GM21529 (cell line): ENCODE measurements around the gene RGS7.
A peak's percentile ranks its signal among the peaks of the same experiment; 100 is the strongest.
"Not testable (repeated sequence)": the region's sequence is repeated elsewhere in the genome, so short reads cannot be mapped to it uniquely, and the experiment has no call there.

Source experiments
- ATAC-seq: cut with Tn5 transposase; IDR thresholded peaks from one replicate; pipeline ENCODE4 v1.9.1; 2021; ENCODE audit not compliant: unreplicated experiment

The RGS7 gene

DNA sequence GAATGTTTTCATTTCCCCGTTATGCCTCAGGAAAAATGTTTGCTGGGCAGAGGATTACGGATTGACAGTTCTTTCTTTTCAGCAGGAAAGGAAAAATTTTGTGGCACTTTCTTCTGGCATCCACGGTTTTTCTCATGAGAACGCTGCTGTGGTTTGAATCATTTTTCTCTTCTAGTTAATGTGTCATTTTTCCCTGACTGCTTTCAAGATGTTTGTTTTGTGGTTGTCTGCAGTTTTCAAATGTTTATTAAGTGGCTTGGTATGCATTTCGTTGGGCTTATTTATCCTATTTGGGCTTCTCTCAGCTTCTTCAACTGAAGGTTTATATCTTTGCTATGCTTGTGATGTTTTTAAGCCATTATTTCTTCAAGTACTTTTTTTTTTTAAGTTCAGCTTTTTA is 359.0 kb downstream of the RGS7 start:
- no peak for ATAC-seq

DNA sequence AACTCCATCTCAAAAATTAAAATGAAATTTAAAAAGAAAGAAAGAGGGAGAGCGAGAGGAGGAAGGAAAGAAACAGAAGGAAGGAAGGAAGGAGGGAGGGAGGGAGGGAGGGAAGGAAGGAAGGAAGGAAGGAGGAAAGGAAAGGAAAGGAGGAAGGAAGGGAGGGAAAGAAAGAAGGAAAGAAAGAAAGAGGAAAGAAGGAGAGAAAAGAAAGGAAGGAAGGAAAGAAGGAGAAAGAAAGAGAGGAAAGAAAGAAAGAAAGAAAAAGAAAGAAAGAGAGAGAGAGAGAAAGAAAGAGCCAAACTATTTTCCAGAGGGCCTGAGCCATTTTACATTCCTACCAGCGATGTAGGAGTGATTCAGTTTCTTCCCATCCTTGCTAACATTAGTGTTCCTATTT is 364.0 kb downstream of the RGS7 start:
- ATAC-seq, result no peak

DNA sequence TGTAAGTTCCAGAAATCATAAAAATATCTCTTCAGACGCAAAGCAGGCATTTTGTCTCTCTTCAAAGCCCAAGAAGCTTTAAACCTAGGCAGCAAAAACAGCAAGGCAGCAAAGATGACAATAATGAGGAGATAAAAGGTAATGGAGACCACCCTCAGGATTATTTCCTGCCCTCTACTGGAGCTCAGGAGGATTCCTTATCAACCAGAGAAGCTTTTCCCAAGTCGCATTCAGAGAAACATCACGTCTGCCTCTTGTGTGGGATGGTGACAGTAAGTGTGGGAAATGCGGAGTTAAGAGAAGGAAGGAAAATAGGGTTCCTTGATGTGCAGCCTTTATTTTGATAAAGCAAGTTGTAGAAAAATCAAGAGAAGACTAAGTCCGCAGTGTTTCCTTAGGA is 365.8 kb downstream of the RGS7 start:
- no peak for ATAC-seq

DNA sequence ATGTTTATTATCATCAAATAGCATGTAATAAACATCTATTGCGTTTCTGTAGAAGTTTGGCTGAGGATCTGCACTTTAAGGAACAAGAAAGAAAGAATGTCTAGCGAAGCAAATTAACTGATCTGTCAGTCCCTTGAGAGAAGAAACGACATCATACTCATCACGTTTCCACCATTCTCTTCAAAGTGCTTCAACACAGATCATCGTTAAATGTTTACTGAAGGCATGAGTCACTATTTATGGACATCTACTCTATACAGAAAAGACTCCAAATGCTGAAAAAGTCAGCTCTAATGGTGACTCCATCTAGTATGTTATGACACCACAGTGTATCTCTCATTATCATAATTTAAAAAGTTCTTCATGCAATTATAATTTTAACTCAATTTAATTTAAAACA is 369.1 kb downstream of the RGS7 start:
- no peak for ATAC-seq

DNA sequence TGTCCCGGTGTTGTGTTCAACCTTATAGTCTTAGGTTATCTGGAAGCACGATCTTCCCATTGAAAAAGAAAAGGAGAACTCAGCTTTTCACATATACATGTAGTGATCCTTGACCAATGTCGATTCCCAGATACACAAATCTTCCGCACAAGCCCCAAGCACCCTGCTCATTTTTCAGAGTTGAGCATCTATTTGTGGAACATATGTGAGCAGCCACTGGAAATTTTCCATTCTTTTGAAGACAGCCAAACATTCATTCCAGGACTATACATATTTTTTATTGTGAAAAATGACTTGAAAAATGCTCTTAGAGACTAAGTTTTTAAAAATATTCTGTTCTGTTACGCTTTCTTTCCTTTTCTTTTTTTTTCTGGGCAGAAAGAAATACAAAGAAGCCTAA is 371.9 kb downstream of the RGS7 start:
- no peak for ATAC-seq

DNA sequence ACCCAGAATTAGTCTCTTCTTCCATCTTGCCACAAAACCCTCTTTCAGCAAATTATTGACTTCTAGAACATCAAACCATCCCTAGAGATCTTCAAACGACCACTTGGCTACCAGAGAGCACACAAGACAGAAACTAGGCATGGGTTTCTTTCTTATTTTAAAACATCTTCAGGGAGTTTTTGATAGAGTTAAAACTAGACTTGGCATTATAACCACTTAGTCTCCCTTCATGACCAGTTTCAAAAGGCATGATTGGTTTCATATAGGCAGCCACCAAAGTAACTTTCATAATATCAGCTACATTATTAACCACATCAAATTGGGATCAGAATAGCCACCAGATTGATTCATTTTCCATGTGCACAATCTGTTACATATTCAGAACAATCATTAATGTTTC is 376.7 kb downstream of the RGS7 start:
- no peak for ATAC-seq

DNA sequence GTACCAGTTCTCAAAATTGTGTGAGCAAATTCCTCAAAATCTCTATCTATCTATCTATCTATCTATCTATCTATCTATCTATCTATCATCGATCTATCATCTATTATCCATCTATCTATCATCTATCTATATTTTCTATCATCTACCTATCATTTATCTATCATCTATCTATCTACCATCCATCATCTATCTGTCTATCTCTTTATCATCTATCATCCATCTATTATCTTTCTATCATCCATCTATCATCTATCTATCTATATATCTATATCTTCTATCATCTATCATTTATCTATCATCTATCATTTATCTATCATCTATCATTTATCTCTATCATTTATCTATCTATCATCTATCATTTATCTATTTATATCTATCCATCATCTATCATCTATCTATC is 380.3 kb downstream of the RGS7 start:
- ATAC-seq, result no peak

DNA sequence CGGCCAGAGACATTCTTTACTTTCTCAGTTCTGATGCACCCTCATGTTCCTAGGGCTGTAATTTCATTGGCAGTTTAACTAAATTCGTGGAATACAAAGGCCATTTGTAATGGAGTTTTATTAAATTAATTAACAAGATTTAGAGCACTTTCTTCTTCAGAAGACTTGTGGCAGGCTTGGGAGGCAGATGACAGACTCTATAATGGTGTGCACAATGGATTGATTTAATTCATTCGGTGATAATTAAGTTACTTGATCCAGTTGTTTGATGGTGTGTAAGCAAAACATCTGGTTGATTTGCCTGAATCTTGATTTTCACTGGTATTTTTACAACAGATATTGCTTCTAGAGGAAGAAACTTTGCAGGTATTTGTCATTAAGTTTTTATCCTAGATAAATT is 383.1 kb downstream of the RGS7 start:
- no peak for ATAC-seq

DNA sequence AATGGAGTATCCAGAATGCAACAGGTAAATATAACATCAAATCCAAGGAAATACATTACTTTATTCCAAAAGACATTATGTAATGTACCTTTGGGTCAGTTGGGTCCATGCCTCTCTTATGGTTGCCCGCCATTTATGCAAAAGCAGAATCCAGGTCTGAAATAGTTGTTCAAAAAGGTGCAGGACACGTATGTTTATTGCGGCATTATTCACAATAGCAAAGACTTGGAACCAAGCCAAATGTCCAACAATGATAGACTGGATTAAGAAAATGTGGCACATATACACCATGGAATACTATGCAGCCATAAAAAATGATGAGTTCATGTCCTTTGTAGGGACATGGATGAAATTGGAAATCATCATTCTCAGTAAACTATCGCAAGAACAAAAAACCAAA is 384.9 kb downstream of the RGS7 start:
- not testable (repeated sequence) for ATAC-seq

DNA sequence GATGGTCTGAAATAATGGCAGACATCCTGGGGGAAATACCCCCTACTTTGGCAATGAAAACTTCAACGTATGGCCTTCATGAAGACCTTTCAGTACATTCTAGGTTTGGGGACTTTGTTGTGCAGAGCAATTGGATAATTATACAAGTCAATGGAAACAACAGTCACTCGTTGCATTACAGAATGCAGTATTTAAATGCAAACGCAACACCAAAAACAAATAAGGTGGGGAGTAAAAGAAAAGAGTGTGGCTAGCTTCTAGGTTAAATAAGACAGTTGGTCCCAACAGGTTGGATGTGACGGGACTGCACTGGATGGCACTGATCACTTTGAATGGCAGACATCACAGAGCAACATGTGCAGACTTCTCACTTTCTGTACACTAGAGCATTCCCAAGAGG is 386.8 kb downstream of the RGS7 start:
- ATAC-seq, result no peak

DNA sequence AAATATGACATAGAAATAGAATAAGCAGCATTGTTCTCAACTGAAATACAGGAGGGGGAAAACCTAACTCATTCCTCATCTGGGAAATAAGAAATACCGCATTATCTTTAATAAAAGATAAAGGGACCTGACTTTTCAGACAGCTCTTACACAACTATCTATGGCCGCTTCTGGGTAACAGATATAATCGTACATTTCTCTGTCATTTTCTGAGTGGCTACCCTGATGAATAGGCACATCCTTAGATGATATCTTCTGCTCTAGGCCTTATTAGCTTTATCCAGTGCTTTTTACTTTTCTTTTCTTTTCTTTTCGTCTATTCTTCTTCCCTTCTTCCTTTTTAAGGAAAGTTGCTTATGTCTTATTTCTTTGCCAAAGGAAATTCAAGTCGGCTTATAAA is 388.1 kb downstream of the RGS7 start:
- no peak for ATAC-seq

DNA sequence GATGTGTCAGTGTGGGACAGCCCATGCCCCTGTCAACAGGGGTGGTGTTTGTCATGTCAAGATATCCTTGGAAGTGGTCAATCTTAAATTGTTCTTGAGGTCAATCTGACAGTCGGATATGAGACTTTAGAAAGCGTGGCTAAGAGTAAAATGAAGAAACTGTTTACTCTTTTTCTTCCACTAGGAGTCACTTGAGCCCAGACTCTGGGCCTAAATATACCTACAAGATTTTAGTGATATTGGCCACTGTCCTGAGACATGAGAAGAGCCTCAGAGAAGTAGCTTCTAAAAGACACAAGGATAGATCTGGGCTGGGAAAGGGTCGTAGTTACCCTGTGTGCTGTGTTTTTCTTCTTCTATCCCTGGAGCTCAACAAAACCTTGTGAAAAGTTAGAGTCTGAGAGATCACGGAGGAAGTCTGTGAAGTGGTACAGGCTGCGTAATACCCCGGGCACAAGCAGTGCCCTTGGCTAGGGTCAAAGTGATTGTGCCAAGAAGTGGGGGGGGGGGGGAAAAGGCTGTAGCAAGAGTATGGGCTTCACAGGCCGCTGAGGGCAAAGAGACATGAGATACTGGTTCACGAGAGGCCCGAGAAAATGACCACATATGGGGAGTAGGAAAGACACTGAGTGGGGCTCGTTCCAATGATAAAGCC is 389.8 kb downstream of the RGS7 start:
- no peak for ATAC-seq

DNA sequence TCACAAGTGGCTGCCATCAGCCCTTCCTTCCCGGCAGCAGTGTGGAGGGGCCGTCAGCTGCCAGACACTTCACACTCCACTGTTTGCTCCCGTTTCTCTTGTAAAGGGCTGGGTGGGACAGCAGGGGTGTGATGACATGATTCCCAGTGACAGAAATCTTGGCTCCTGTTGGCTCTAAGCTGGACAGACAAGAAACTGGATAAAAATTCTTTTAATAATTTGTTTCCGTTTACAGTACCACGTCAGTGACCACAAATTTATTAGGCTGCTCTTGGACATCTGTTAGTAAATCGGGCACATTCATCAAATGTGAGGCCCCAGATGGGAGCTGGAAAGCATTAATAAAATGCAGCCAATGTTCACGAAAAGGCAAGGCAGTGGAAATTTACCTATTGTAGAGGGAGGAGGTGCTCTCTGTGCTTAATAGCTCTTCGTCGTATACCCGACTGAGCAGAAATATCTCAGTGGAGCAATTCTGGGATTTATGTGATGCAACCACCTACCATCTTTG is 391.4 kb downstream of the RGS7 start:
- no peak for ATAC-seq

DNA sequence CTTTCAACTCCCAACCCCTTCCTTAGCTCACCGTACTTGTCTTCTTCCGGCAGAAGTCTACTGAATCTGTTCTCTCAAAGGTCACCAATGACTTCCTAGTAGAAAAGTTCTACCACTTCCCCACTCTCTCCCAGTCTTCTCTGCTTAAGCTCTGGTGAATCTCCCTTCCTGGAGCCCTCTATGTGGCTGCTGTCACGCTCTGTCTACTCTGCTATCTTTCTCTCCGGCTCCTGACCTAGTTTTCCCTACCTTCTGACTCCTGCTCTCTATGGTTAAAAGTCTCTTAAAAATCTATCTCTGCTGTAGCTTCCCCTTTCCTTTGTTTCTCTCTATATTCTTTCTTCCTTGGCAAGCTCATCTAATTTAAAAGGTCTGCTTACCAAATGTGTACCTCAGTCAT is 394.9 kb downstream of the RGS7 start:
- no peak for ATAC-seq

DNA sequence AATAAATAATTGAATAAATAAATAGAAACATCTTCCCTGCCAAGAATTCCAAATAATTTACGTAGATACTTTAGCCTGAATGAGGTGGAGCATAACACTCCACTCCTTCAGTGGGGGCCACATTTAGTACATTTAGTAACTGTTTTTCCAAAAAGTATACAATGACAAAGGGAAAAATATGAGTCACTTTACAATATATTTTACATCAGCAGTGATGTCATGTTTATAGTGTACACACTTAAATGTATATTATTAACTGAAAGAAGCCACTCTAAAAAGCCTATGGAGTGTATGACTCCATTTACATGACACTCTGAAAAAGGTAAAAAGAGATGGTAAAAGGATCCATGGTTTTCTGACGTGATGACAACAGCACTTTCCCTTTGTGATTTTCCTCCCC is 400.6 kb downstream of the RGS7 start:
- ATAC-seq, result no peak

DNA sequence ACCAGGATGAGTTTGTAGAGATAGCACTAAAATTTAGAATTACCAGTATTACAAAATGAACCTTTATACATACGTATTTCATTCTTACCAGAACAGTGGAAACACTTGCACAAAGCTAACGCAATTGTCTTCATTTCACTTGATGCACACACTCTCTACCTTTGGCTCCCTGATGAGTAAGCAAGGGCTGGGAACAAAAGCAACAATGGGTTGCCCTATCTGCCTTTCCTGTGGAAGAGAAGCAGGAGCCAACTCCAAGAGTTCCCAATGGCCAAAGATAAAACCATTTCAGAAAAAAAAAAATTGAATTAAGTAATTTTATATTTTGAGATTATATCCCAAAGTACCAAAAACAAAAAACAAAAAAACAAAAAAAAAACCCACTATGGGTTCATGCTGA is 401.0 kb downstream of the RGS7 start:
- ATAC-seq, result no peak

DNA sequence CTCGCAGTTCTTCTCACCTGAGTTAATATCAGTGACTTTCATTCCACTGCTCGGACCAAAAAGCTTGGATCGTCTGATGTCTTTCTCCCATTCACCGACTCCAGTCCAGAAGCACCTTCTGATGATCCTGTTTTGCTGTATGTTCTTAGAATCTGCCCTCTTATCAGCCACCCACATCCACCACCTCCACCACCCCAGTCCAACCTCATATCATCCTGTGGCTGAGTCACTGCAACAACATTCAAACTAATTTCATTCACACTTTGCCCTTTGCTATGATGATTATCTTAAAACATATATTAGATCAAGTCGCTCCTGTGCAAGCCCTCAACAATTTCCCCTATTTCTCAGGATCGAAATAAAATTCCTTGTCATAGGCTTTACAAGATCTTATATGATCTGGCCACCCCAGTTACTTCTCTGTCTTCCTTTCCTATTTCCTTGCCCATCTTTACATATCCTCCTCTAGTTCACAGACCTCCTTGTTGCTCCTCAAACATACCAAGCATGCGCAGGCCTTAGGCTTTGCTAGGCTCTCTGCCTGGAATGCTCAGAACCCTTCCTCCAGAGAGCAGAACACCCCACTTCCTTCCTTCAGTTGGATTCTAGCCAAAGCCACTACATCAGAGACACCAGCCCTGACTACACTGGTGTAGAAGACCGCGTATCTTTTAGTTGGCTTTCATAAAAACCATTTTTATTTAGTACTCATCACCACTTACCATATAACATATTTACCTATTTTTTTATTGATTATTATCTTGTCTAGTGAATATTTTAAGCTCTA is 409.4 kb downstream of the RGS7 start:
- no peak for ATAC-seq

DNA sequence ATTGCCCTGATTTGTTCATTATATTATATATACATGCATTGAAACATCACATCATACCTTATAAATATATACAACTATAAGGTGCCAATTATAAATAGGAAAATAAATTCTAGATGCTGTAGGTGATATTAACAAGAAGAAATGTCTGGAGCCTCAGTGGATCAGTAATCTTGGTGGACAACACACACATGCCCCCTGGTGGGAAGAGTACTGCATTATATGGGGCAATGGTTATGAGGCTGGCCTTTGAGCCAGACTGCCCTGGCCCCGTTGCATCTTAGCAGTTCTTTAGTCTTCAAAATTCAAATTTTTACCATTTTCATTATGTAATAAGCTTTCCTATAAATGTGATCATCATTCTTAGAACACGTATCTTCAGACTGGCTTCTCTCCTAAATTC is 410.1 kb downstream of the RGS7 start:
- peak; percentile 81 for ATAC-seq

DNA sequence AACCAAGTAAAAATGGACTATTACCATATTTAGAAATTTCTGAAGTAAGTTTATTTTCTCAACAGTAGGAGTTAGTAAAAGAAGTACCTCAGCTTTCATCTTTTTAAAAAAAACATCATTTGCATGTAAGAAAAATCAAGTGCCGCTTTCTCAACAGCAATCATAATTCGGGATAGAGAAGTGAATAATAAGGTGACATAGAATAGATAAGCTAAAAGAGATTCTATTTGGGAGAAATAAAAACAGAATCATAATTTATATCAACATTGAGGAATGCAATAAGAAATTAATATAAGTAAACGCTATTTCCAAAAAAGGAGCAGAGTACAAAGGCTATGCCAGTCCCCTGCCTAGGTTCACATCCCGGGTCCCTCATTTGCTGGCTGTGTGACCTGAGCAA is 414.1 kb downstream of the RGS7 start:
- ATAC-seq, result no peak

DNA sequence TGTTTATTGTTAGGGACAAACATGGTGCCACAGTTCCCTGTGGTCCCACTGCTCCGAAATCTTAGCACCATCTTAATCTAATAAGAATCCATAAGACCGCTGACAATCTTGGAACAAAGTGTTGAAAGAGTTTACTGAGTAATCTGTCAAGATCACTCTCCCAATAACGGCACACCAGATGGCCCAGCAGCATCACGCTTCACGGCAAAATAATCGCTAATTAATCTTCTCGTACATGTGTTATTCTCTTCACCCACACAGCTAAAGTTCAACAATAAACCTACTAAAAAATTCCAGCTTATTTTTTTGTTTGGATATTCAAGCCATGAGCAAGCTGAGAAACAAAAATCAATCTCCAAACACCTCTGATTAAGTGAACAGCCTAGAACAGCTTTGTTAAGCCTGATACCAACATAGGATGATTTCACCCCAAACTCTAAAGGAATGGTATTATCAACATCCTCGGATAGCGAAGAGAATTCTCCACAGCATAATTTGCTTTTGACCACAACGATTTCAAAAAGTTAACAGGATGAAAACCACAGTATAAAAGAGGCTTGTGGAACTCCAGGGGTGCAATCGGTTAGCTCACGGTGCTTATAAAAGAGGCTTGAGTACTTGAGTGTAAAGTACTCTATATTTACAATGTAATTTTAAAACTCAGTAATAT is 415.2 kb downstream of the RGS7 start:
- ATAC-seq, result no peak

DNA sequence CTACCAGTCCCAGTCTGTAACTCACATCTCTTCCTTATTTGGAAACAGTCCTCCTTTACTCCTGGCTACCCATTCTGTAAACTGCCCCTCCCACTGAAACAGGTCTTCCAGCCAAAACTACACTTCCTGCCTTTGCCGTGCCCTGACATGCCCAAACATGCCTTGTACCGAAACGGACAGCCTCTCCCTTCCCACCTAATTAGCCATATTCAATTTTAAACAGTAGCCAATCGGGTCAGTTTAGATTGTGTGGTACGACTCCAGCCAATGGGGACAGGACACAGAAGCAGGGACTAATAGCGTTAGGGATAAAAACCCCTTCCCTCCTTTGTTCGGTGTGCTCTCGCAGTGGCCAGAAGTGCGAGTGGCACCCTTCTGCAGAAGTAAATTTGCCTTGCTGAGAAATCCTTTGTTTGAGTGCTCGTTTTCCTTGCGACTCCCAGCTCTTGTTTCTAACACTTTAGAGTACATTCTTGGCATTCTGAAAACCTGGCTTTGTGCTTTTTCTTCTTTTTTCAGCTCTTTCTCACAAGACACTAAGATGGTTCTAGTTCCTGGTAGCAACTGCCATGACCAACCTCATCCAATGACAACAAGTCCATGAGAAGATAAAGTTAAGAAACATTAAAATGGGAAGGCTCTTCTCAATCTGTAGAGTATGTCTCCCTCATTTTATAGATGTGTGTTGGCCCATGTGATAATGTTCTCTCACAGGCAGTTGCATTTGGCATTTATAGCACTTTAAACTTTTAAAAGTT is 419.9 kb downstream of the RGS7 start:
- no peak for ATAC-seq
